ENCODE measurements around the gene PRDM11.
"Not testable (repeated sequence)": the region's sequence is repeated elsewhere in the genome, so short reads cannot be mapped to it uniquely, and the experiment has no call there.

The PRDM11 gene

DNA sequence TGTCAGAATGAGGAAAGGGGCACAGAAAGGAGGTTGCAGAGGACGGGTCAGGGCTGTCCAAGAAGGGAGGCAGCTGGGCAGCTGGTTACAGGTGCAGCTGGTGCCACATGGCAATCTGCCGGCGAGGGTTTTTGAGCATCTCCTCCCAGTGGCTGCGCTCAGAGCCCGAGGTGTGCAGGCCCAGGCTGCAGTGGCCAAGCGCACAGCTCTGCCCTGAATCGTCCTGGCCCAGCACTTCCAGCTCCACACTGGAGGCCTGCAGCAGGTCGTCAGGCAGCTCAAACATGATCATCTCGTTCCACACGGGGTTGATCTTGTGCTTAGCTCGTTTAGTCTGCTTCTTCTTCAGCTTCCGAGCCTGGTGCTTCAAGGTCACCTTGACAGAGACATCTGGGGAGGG, 97.5 kb downstream of the PRDM11 start:
- no peak for DNase-seq

DNA sequence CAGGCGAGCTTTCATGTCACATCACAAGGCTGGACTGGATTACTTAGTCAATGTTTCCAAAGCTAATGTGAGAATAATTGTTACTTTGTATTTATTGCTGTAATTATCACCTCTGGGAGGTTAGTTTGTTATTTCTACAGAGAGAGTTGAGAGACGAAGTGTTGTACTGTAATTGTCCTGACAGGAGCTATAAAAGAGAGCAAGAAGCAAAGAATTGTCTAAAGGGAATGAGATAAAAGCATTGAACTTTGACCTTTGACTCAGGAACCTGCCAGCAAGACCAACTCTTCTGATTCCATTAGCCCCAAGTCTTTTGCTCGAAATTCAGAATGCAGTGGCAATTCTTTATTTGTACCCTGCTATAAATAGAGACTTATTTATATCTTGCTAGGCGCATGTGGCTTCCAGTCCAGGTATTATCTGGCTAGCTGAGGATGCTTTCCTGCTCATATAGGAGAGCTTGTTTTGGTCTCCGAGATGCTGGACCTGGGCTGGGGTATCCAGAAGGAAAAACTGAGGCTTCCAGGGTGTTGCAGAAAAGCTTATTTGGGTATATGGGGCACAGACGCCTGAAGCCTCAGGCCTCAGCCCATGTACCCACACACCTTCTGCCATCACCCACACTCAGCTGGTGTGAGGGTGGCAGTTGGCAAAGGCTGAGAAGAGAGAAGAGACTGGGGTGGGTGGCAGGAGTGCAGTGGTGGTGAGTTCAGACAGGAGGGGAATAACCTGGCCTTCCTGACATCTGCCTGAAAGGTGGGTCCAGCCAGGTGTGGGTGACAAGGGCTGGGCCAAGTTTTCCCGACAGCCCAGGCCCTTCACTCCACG, 99.0 kb downstream of the PRDM11 start:
- no peak for DNase-seq

DNA sequence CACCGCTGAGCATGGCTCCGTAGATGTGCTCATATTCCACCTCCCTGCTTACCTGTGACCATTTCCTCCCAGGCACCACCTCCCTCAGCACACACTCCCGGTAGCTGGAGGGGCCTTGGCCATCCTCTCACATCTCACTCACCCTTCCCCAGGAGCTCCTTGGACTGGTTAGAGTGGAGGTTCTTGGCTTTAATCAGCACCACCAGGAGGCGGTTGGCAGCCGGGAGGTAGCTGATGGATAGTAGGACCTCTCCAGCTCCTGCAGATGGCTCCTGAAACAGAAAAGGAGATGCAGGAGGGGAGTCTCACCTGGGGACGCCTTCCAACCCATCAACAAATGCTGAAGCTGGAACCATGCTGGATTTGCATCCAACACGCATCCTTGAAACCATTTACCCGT, 99.8 kb downstream of the PRDM11 start:
- no peak for DNase-seq

DNA sequence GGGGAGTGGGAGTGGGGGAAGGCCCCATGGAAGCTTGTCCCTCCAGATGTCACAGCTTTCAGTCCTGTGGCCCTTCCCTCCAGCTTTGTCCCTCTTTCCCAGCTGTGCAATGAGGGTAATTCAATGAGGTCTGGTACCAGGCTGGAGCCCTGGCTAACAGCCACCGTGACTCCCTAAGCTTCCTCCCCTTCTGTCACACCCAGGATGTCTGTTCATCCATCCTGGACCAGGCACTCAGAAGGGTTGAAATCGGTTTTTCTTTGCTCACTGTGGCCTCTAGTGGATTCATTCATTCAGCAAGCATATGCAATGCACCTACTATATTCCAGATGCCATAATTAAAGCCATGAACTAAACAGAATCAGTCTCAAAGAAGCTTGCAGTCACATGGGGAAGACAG, 101.0 kb downstream of the PRDM11 start:
- DNase-seq = no peak

GRCh38 chr11:45248501-45249011, 102.1 kb downstream of the PRDM11 start:
- DNase-seq = no peak

DNA sequence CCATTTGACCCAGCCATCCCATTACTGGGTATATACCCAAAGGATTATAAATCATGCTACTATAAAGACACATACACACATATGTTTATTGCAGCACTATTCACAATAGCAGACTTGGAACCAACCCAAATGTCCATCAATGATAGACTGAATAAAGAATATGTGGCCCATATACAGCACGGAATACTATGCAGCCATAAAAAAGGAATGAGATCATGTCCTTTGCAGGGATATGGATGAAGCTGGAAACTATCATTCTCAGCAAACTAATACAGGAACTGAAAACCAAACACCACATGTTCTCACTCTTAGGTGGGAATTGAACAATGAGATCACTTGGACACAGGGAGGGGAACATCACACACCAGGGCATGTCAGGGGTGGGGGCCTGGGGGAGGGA, 102.9 kb downstream of the PRDM11 start:
- not testable (repeated sequence) for DNase-seq

- DNase-seq = no peak
These were observed 103.7 kb downstream of the PRDM11 start for GRCh38 chr11:45250035-45250718.

DNA sequence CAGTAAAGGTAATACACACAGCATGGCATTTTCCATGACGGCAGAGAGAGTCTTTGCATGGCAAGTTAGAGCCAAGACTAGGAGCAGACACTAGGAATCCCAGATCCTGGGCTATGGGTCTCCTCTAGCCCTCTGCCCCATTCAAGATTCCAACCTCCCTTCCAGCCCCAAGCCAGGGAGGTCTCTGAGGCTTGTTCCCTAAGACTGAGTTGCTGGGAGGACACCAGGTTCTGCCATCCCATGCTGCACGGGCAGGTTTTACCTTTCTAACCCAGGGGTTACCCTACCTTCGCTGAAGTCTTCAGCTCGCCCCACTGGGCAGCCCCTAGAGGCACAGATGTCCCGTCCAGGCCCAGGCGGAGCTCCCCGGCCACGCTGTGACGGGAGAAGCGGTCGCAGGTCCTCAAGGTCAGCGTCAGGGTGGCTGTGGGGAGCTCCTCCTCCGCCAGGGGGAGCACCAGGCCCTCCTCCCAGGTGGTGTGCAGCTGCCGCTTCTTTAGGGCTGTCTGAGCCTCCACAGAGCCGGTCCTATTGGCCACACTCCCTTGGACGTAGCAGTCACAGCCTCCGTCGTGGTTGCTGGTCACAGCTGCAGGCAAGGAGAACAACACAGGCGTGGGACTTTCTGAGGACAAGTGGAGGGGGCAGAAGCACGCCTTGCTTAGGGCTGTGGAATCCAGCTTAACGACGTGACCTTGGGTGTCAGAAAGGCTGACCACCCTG, 105.9 kb downstream of the PRDM11 start:
- no peak for DNase-seq

- DNase-seq = no peak
These were observed 106.4 kb downstream of the PRDM11 start for GRCh38 chr11:45252877-45253276.

- no peak for DNase-seq
These were observed 107.2 kb downstream of the PRDM11 start for GRCh38 chr11:45253640-45254039.

- DNase-seq = no peak
These were observed 107.6 kb downstream of the PRDM11 start for GRCh38 chr11:45254070-45254469.

- DNase-seq = no peak
These were observed 112.6 kb downstream of the PRDM11 start for GRCh38 chr11:45258982-45259530.

DNA sequence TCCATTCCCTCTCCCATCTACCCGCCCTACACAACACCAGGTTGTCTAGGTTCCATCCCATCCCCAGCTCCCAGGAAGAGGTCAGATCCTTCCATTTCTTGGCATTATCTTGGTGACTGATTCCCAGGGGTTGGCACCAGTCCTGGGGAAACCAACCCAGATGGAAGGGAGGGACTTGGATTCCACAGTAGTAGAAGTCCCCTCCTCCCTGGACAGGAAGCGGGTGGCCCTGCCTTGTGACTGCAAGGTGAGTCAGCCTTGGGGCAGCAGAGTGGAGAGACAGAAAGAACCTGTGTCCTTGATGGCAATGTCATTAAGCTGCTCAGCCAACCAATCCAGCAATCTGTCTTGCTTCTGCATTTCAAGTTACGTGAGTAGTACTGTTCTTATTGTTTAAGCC, 113.2 kb downstream of the PRDM11 start:
- DNase-seq = no peak

GRCh38 chr11:45260071-45260470, 113.6 kb downstream of the PRDM11 start:
- DNase-seq = no peak

- no peak for DNase-seq
These were observed 116.5 kb downstream of the PRDM11 start for GRCh38 chr11:45262900-45263299.

DNA sequence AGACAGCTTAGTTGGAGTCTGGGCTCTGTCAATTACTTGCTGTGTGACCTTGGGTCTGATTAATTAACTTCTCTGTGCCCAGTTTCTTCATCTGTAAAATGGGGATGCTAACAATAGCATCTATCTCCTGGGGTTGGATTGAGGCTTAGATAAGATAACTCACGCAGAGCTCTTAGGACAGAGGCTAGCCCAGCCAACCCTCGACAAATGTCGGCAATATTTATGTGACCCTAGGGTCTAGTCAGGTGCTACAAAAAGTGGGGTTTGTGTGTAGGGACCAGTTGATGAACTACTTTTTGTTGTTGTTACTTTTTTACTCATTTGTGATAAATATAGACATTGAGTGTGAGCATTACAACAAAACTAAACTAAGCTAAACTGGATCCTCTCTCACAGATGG, 117.3 kb downstream of the PRDM11 start:
- DNase-seq = no peak

- DNase-seq = no peak
These were observed 118.5 kb downstream of the PRDM11 start for GRCh38 chr11:45264839-45265515.

GRCh38 chr11:45265969-45266675, 119.7 kb downstream of the PRDM11 start:
- DNase-seq = no peak

DNA sequence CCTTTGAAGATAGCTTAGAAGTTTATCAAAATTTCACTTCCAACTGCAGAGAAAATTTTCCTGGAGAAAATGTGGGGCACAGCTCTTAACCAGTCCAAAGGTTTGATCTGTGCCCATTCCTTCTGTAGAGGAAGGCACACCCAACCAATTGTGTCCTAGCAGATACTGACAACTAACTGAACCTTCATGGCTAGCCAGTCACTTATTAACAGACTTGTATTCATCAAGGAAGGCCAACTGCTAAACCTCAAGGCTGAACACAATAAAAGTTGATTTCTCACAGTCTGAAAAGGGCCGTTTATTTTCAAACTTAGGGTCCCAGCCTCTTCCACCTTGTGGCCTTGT, 120.2 kb downstream of the PRDM11 start:
- DNase-seq = no peak

DNA sequence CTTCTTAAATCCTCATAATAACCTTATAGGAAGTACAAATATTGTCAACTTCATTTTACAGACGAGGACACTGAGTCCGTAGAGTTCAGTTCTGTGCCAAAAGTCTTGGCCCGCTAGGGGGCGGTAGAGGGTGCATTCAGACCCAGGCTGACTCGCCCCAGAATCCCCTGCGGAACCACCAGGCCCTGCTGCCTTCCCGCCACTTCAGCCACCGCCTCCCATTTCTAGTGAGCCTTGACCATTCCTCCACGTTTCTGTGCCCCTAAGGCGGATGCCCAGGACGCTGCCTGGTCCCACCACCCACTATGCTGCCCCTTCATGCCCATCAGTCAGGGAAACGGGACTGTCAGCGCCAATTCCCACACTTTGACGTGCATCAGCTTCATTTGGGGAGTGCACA, 120.6 kb downstream of the PRDM11 start:
- no peak for DNase-seq

- no peak for DNase-seq
These were observed 121.3 kb downstream of the PRDM11 start for GRCh38 chr11:45267652-45268299.

- DNase-seq = no peak
These were observed 123.2 kb downstream of the PRDM11 start for GRCh38 chr11:45269678-45270077.
